H1 (cell line): ENCODE measurements around the gene OXSR1. TPM values are rescaled to one million over a fixed set of nuclear protein-coding genes. Genes with fewer than 3 reads are reported as not detected.

Experiments
- CTCF ChIA-PET: fragments of 300-600 bp; sonication (Branson Sonifier 250); formaldehyde crosslinking; loops from one replicate; lab custom pipeline; 2021; ENCODE audit not compliant: partially characterized antibody; lab: Charles Lee
- POLR2A ChIA-PET: fragments of 300-600 bp; sonication (Branson Sonifier 250); formaldehyde crosslinking; loops from one replicate; lab custom pipeline; 2021; ENCODE audit warnings: inconsistent platforms; ENCODE audit not compliant: partially characterized antibody; lab: Charles Lee
- DNase-seq, 2 experiments: peaks; one replicate each; pipeline versions ENCODE4 v3.0.0 to v3.0.0-alpha.2; 2010 to 2022; ENCODE audit warnings: low spot score in 2 of 2, low read depth in 1 of 2, mixed read lengths in 1 of 2
- FAIRE-seq: peaks from 2 replicates; lab custom pipeline; 2011; peaks lifted over from hg19 to GRCh38; lab: Jason Lieb, UNC
- H2AFZ ChIP-seq: 2 replicates; pipeline ENCODE4 v1.8.1; 2012; ENCODE audit warnings: low read length, inconsistent platforms
- H2AK5ac ChIP-seq: 2 replicates; pipeline ENCODE4 v1.6.1; 2013; ENCODE audit warnings: low read depth, low read length
- H2BK120ac ChIP-seq: replicated peaks from 2 replicates; pipeline ENCODE3; 2013; ENCODE audit warnings: low read depth, low read length, inconsistent platforms
- H2BK12ac ChIP-seq: 2 replicates; pipeline ENCODE4 v1.6.1; 2013; ENCODE audit warnings: low read depth, low read length
- H2BK15ac ChIP-seq: 2 replicates; pipeline ENCODE4 v1.6.1; 2013; ENCODE audit warnings: low read length
- H2BK20ac ChIP-seq: 2 replicates; pipeline ENCODE4 v1.6.1; 2013; ENCODE audit warnings: low read length
- H2BK5ac ChIP-seq: 2 replicates; pipeline ENCODE4 v1.6.1; 2013; ENCODE audit warnings: low read depth, low read length
- H3K14ac ChIP-seq: 2 replicates; pipeline ENCODE4 v1.6.1; 2013; ENCODE audit warnings: inconsistent platforms; ENCODE audit not compliant: insufficient read length
- H3K18ac ChIP-seq: 2 replicates; pipeline ENCODE4 v1.6.1; 2013; ENCODE audit warnings: low read length; ENCODE audit errors: extremely low read depth
- H3K23ac ChIP-seq: 2 replicates; pipeline ENCODE4 v1.6.1; 2013; ENCODE audit warnings: inconsistent platforms; ENCODE audit not compliant: insufficient read length
- H3K23me2 ChIP-seq: 2 replicates; pipeline ENCODE4 v1.6.1; 2013; ENCODE audit warnings: low read depth, low read length
- H3K27ac ChIP-seq: 2 replicates; pipeline ENCODE4 v1.6.1; 2011; ENCODE audit warnings: low read depth, low read length, inconsistent platforms
- H3K27me3 ChIP-seq, 4 experiments: replicated peaks in 1 of 4; 1 replicate in 1 of 4; 2 replicates in 3 of 4; pipeline versions ENCODE4 v1.6.1 to v1.8.1; 2011 to 2013; ENCODE audit warnings: low read length in 3 of 4, mild to moderate bottlenecking in 3 of 4, inconsistent platforms in 2 of 4, mixed read lengths in 2 of 4, moderate library complexity in 1 of 4; ENCODE audit not compliant: control insufficient read depth in 3 of 4, insufficient read depth in 3 of 4; ENCODE audit errors: extremely low read depth in 1 of 4
- H3K36me3 ChIP-seq, 4 experiments: 2 replicates each; pipeline versions ENCODE4 v1.6.1 to v1.8.1; 2011 to 2013; ENCODE audit warnings: mild to moderate bottlenecking in 4 of 4, low read length in 3 of 4, moderate library complexity in 2 of 4, control low read depth in 1 of 4, inconsistent platforms in 1 of 4; ENCODE audit not compliant: insufficient read depth in 4 of 4, control insufficient read depth in 2 of 4
- H3K4ac ChIP-seq: replicated peaks from 2 replicates; pipeline ENCODE3; 2013; ENCODE audit warnings: low read length, low read depth, mixed read lengths, inconsistent platforms; ENCODE audit not compliant: insufficient read length
- H3K4me1 ChIP-seq, 4 experiments: replicated peaks in 1 of 4; 1 replicate in 1 of 4; 2 replicates in 3 of 4; pipeline versions ENCODE4 v1.6.1 to v1.8.1; 2011 to 2013; ENCODE audit warnings: low read length in 3 of 4, inconsistent platforms in 2 of 4, mixed read lengths in 1 of 4; ENCODE audit not compliant: insufficient read depth in 4 of 4, control insufficient read depth in 3 of 4
- H3K4me2 ChIP-seq, 2 experiments: 2 replicates each; pipeline versions ENCODE4 v1.6.1 to v1.8.1; 2011 to 2013; ENCODE audit warnings: low read depth in 2 of 2, low read length in 2 of 2, control low read depth in 1 of 2, inconsistent platforms in 1 of 2, mild to moderate bottlenecking in 1 of 2; ENCODE audit not compliant: insufficient read depth in 1 of 2
- H3K4me3 ChIP-seq, 4 experiments: fragments of 200-600, 300-600 bp in 1 of 4; sonication (generic), shearing (Covaris generic), sonication (Bioruptor Twin) in 1 of 4; 2 replicates each; pipeline versions ENCODE4 v1.5.1 to v1.8.1; 2011 to 2016; ENCODE audit warnings: low read length in 4 of 4, low read depth in 3 of 4, control low read depth in 2 of 4, inconsistent platforms in 2 of 4, mild to moderate bottlenecking in 2 of 4, mixed read lengths in 1 of 4, moderate library complexity in 1 of 4; ENCODE audit not compliant: insufficient read depth in 2 of 4; ENCODE audit errors: extremely low read depth in 1 of 4
- H3K56ac ChIP-seq: replicated peaks from 2 replicates; pipeline ENCODE3; 2013; ENCODE audit warnings: low read depth, mild to moderate bottlenecking, mixed read lengths, low read length, inconsistent platforms; ENCODE audit not compliant: insufficient read length
- H3K79me1 ChIP-seq: 2 replicates; pipeline ENCODE4 v1.6.1; 2013; ENCODE audit warnings: low read depth, low read length, control low read depth
- H3K79me2 ChIP-seq, 2 experiments: 2 replicates each; pipeline versions ENCODE4 v1.6.1 to v1.8.1; 2012 to 2013; ENCODE audit warnings: low read length in 2 of 2, mild to moderate bottlenecking in 2 of 2, inconsistent platforms in 1 of 2; ENCODE audit not compliant: insufficient read depth in 2 of 2, control insufficient read depth in 1 of 2
- H3K9ac ChIP-seq, 4 experiments: replicated peaks in 1 of 4; 1 replicate in 1 of 4; 2 replicates in 3 of 4; pipeline versions ENCODE4 v1.6.1 to v1.8.1; 2011 to 2013; ENCODE audit warnings: low read depth in 3 of 4, low read length in 3 of 4, control low read depth in 2 of 4, mild to moderate bottlenecking in 2 of 4, moderate library complexity in 2 of 4, inconsistent platforms in 1 of 4; ENCODE audit errors: extremely low read depth in 1 of 4
- H3K9me3 ChIP-seq, 2 experiments: 2 replicates each; pipeline versions ENCODE4 v1.6.1 to v1.8.1; 2012 to 2013; ENCODE audit warnings: mild to moderate bottlenecking in 2 of 2, moderate library complexity in 2 of 2, control low read depth in 1 of 2, inconsistent platforms in 1 of 2, low read depth in 1 of 2, low read length in 1 of 2, mixed read lengths in 1 of 2; ENCODE audit not compliant: insufficient read depth in 2 of 2
- H4K20me1 ChIP-seq, 2 experiments: replicated peaks in 1 of 2; 2 replicates each; pipeline versions ENCODE3 to v1.8.1; 2011 to 2013; ENCODE audit warnings: inconsistent platforms in 2 of 2, low read length in 2 of 2, mild to moderate bottlenecking in 1 of 2; ENCODE audit not compliant: insufficient read depth in 2 of 2, control insufficient read depth in 1 of 2
- H4K5ac ChIP-seq: 2 replicates; pipeline ENCODE4 v1.6.1; 2013; ENCODE audit warnings: low read length, low read depth, mixed read lengths, inconsistent platforms; ENCODE audit not compliant: insufficient read length
- H4K8ac ChIP-seq: 2 replicates; pipeline ENCODE4 v1.8.0; 2013; ENCODE audit warnings: mild to moderate bottlenecking, moderate library complexity, low read length, inconsistent platforms; ENCODE audit not compliant: insufficient read depth; ENCODE audit errors: extremely low read depth
- H4K91ac ChIP-seq: replicated peaks from 2 replicates; pipeline ENCODE3; 2013; ENCODE audit warnings: low read length, mixed read lengths, inconsistent platforms; ENCODE audit not compliant: insufficient read length
- CTBP2 ChIP-seq: IDR thresholded peaks from 2 replicates; pipeline ENCODE4 v1.7.0; 2011; ENCODE audit warnings: borderline replicate concordance, mild to moderate bottlenecking, moderate library complexity, mixed read lengths, low read length; ENCODE audit not compliant: insufficient read depth, insufficient read length
- EZH2 ChIP-seq: fragments of 200-600 bp; sonication (generic); IDR thresholded peaks from 2 replicates; pipeline ENCODE4 v1.7.1; 2012; ENCODE audit warnings: low read depth, mild to moderate bottlenecking, moderate library complexity, low read length, inconsistent platforms; ENCODE audit not compliant: severe bottlenecking
- SP1 ChIP-seq: IDR thresholded peaks from 2 replicates; pipeline ENCODE4 v1.6.1; 2011; ENCODE audit warnings: low read depth, low read length
- SP2 ChIP-seq: IDR thresholded peaks from 2 replicates; pipeline ENCODE4 v1.6.1; 2012; ENCODE audit warnings: mild to moderate bottlenecking, low read length, inconsistent platforms
- WGBS, 2 experiments: shearing (Covaris generic) in 1 of 2; methylation state at CpG; one replicate each; pipeline versions ENCODE4 v1.1.6 to v1.1.7; 2013 to 2015; ENCODE audit warnings: low lambda C conversion rate in 2 of 2, mixed read lengths in 2 of 2, inconsistent platforms in 1 of 2, low coverage in 1 of 2, missing lambda C conversion rate in 1 of 2; ENCODE audit not compliant: insufficient replicate concordance in 2 of 2, insufficient coverage in 1 of 2, insufficient read length in 1 of 2; ENCODE audit errors: extremely low coverage in 1 of 2, missing lambda C conversion rate in 1 of 2; 5-methylcytosine and 5-hydroxymethylcytosine counted together
- polyA plus RNA-seq, 7 experiments: library from polyadenylated mRNA; depleted of rRNA in 3 of 7; stranded (reverse) in 5 of 7; unstranded in 2 of 7; fragments of >200 nt in 5 of 7; fragments of 200-250 nt in 2 of 7; gene quantifications; 1 replicate in 5 of 7; 2 replicates in 1 of 7; 4 replicates in 1 of 7; pipeline versions ENCODE4 v1.2.1 to v1.2.3, GENCODE V29; 2011 to 2013; ENCODE audit warnings: missing spikeins in 2 of 7, mixed read lengths in 2 of 7
- total RNA-seq: library from RNA; stranded (reverse); fragmentation: NEBNext Ultra II Directional; extraction: Animal tissue kit (Norgen Biotek cat#: 25700); gene quantifications from 2 replicates; pipeline ENCODE4 v1.2.1, GENCODE V29; 2021

The OXSR1 gene
- total and polyA plus RNA-seq, 2 of the 8 experiments (the other 6 are each of a cell fraction or from before 2014, with no cell fraction given), result 25.1 to 47.0 TPM

- H3K4me1 ChIP-seq, result peaks cover 0 to 3% (median under 1%) of the 10 kb centered on the region in 4 experiments; a peak in 1 of 7 replicates
- no peaks in the 10 kb centered on the region for H3K79me2 ChIP-seq
- H2AFZ ChIP-seq, result no peak overlapping the region
- H3K27ac ChIP-seq, result no peak overlapping the region
- H4K5ac ChIP-seq, result no peak overlapping the region
- H2BK20ac ChIP-seq, result no peak overlapping the region
- no peak for FAIRE-seq
- POLR2A ChIA-PET, result no interaction called here
- H2BK15ac ChIP-seq, result no peak overlapping the region
- DNase-seq, result no peak
- H3K23ac ChIP-seq, result no peak overlapping the region
- no peak overlapping the region for H4K8ac ChIP-seq
- TF ChIP-seq CTBP2 (no peak), SP1 (no peak), SP2 (no peak), EZH2 (no peak)
- TF ChIP-seq, all 59 proteins: peak for 0
- Histone ChIP-seq H3K27me3 (no peaks in the 10 kb centered on the region), H3K4me3 (no peak overlapping the region), H3K23me2 (no peaks in the 10 kb centered on the region), H3K4ac (no peak overlapping the region), H2BK120ac (no peak overlapping the region), H3K56ac (no peak overlapping the region), H3K9ac (no peak overlapping the region), H3K9me3 (no peaks in the 10 kb centered on the region), H4K91ac (no peak overlapping the region), H2BK5ac (no peak overlapping the region), H2BK12ac (no peak overlapping the region), H2AK5ac (no peak overlapping the region), H3K36me3 (peaks cover 25 to 48% (median 41%) of the 10 kb centered on the region in 4 experiments), H3K14ac (no peak overlapping the region), H3K79me1 (no peaks in the 10 kb centered on the region; the same call in 1 of the 2 replicates), H4K20me1 (peaks cover 10 to 19% of the 10 kb centered on the region in 2 experiments), H3K4me2 (no peak overlapping the region), H3K18ac (no peak overlapping the region)
- CTCF ChIA-PET, result interaction anchor here (0.7 to 9.6 kb wide), 16 partner anchors 10 to 216 kb away, joined by 3 to 105 read pairs (median 6); partner anchors contain the start of genes SLC22A14 and XYLB
- WGBS, 2 experiments, result 81% methylated on average over 3 of the region's 3 CpGs; no CpG with 5 or more reads in 1 of the 2 experiments
Observed at GRCh38 chr3:38130631-38131065, 34.7 kb upstream of the OXSR1 start.
